Measurements from ENCODE around the gene ANAPC1.
"Not testable (repeated sequence)": the region's sequence is repeated elsewhere in the genome, so short reads cannot be mapped to it uniquely, and the experiment has no call there.

Gene ANAPC1

DNA sequence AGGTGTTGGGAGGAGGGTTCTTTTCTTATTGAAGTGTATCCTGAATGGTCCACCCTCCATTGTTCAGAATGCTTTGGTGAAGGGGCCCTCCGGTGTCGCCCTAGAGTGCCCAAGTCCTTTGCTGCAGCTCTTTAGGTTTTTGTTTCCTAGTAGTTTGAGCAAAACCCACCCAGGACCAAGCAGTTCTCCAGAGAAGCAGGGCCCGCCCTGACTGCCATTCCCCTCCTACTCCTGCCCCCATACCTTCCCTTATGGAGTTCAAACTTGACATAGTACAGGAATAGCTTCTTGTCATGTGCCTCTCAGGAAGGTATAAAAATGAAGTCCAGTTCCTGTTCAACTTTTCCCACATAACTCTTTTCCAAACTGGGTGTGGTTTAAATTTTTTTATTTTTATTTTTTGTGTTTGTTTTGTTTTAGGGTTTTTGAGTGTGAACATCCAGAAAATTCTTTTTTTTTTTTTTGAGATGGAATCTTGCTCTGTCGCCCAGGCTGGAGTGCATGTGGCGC is 20.0 kb upstream of the ANAPC1 start:
- no peak for DNase-seq

DNA sequence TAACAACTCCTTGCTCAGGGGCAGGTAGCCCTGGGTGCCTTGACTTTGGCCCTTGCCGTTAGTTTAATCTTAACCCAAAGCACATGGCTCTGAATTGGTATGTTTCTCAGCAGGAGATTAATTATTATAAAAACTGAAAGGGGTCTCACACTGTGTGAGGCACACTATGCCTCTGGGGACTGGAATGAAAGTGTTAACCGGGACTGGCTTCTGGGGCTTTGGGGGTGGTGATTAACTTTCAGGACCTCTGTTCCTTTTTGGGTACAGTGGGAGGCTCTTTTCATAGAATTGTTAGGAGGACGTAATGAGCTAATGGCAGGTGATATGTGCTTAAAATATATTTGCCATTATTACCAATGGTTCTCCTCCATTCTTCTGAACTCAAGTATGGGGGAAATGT is 19.5 kb upstream of the ANAPC1 start:
- DNase-seq = no peak

DNA sequence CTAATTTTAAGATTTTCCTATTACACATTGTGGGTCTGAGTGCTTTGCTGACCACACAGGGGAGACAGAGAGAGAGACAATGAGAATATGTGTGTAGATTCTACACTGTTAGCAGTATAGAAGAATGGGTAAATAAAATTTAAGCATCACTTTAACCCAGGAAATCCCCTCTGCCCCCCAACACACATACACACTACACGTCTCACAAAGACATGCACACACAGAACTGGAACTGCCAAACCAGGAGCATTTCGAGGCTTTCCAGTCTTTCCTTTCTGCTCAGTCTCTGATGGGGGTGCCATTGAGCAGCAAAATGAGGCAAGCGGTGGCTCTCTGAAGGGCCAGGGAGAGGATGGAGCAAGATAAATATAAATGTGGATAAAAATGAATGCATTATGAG is 16.9 kb upstream of the ANAPC1 start:
- DNase-seq = peak; percentile 35

DNA sequence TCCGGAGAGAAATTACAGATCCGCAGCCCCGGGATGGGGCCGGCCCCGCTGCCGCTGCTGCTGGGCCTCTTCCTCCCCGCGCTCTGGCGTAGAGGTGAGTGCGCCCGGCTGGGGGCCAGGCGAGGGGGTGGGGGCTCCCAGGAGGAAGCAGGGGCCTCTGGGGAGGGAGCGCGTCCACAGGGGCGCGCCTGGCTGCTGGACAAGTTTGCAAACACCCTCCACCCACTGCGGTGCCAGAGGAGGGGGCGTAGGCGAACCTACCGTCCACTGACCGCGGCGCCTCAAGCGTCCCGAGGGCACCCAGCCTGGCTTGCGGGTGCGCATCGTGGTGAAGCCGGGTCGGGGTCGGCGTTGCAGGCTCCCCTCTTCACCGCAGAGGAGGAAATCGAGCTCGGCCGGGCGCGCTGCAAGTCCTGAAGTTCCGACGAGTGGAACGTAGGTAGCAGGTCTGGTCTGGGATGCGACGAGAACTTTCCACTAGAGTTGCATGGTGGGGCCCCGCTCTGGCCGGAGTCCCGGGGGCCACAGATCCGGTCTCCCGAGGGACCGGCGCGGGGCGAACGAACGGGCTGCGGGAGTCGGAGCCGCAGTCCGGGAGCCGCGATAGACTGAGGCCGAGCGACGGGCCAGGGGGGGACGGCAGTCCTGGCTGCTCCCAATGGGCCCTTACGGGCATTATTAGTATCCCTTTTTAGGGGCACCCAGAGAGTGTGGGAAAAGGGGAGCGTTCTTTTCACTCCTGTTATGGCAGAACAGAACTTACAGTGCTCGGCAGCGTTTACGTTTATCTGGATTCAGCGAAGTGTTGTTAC is 14.9 kb upstream of the ANAPC1 start:
- peak; percentile 51 for DNase-seq

DNA sequence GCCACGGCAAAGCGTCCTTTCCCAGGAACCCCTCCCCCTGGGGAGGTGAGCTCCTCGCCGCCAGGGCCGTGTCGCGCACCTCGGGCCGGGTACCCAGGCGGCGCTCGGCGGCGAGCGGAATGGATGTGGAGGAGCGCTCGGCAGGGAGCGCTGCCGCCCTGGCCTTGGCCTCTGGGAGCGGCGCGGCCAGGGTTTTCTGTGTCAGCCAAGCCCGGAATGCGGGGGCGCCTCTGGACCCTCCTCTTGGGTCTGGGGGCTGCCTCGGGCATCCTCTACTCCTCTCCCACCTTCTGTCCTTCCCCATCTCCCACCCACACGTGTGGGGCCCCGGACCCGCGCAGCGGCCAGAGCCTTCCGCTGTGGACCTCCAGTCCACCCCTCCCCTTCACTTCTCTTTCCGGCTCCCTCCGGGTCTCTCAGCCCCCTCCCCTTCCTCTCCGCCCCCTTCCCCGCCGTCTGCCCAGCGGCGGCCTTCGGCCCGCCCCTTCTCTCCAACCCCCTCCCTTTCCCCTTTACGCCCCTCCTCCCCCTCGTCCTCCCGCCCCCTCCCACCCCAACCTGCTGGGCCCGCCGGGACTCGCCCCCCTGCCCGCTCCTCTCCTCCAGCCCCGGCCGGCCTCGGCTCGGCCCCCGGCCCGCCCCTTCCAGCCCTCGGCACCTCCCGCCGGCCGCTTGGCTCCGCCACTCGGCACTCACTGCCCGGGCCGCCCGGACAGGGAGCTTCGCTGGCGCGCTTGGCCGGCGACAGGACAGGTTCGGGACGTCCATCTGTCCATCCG is 14.1 kb upstream of the ANAPC1 start, which contains the start of gene MERTK:
MERTK (plus strand) TSS at position 684 of the 779 bp plus-strand sequence. CDS start 129 bp downstream, outside the sequence.
- peak; percentile 86 for DNase-seq

DNA sequence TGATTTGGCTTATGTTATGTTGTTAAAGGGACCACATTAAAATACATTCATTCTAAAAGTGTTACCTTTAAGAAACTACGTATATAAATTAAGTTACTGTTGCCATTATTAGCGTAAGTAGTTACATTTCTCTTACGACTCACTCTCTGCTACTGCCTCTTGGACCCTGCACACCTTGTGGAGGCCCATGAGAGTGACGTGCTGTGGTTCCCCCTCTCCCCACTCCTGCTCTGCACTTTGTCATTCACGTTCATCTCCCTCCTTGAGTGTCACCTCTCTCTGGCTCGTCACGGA is 13.6 kb upstream of the ANAPC1 start:
- DNase-seq = no peak

DNA sequence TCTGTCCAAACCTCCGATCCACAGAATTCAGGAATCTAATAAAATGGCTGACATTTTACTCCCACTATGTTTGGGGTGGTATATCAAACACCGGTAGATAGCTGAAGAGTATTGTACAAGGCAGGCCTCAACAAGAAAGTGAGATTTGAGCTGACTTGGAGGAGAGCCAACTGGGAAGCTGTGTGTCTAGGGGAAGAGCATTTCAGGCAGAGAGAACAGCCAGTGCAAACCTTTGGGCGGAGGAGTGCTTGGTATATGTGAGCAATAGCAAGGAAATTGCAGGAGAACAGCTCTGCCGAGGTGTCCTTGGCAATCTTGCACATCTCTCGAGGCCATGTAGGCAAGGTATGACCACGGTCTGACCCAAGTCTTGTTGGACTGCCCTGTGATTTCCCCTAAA is 12.6 kb upstream of the ANAPC1 start:
- no peak for DNase-seq

DNA sequence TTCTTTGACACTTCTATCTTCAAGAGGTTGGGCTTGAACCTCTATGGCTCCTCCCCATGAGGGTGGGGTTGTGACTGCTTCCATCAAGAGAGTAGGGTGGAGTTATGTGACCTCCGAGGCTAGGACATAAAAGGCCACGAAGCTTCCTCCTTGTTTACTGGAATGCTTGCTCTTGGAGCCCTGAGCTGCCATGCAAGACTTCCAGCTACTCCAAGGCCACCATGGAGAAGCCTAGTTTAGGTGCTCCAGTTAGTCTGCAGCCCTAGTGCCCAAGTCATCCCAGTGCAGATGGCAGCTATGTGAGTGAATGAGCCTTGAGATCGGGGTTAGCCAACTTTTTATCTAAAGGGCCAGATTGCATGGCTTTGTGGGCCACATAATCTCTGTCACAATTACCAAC is 12.0 kb upstream of the ANAPC1 start:
- no peak for DNase-seq

DNA sequence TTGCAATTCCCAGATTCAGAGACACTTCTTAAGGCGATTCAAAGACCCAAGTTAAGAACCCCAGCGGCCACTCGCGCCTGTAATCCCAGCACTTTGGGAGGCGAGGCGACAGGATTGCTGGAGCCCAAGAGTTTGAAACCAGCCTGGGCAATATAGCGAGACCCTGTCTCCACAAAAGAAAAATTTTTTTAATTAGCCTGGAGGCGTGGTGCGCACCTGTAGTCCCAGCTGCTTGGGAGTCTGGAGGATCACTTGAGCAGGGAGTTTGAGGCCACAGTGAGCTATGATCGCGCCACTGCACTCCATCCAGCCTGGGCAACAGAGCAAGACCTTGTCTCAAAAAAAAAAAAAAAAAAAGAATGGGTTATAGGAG is 585 bp upstream of the ANAPC1 start:
- DNase-seq = peak; percentile 54

DNA sequence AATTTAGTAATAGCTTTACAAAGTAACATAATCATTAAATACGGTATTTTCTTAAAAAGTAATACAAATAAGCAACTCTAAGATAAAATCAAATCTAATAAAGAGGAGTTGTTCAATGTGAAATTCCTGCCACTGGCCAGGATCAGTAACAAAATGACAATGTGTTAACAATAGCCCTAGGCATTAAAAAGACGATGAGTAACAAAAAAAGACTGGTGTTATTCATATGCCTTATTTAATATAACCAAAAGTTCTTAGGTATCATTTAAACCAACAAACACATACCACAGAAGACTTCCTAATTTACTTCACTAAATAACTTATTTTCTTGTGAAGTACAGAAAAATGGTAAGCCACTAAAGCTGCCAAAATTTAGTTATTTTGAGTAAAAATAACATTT is 11.2 kb downstream of the ANAPC1 start:
- not testable (repeated sequence) for DNase-seq

DNA sequence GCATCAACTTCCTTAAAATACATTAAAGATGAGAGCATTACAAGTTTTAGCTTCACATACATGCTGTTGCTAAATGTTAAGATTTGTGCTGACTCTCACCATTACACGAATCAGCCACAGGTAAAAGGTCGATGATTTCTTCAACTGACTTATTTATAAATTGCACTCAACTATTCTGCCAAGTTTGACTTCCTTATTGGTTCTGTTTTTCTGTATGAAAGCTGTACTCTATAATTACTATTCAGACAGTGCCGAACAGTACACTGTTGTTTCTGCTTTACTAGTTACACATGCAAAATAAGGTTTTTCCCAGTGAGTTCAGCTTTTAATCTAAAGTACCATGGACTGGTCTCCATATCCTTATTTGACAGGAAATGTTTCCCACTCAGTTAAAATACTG is 18.9 kb downstream of the ANAPC1 start:
- not testable (repeated sequence) for DNase-seq

DNA sequence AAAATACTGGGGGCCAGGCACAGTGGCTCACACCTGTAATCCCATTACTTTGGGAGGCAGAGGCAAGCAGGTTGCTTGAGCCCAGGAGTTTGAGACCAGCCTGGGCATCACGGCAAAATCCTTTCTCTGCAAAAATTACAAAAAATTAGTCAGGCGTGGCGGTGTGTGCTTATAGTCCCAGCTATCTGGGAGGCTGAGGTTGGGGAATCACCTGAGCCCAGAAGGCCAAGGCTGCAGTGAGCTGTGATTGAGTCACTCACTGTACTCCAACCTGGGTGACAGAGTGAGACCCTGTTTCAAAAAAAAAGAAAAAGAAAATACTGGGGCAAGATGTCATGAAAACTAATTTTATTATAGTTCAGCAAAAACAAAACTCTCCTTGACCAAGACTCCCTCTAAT is 24.0 kb downstream of the ANAPC1 start:
- not testable (repeated sequence) for DNase-seq

DNA sequence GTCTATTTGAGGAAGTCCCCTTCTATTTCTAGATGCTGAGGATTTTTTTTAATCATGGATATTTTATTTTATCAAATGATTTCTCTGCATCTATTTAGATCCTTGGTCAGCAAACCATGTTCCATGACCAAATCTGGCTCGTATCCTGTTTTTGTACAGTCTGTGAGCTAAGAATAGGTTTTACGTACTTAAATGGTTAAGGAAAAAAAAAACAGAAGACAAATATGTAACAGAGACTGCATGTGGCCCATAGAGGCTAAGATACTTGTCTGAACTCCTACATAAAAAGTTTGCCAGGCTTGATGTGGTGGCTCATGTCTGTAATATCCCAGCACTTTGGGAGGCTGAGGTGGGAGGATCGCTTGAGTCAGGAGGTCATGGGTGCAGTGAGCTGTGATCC is 31.4 kb downstream of the ANAPC1 start:
- not testable (repeated sequence) for DNase-seq

DNA sequence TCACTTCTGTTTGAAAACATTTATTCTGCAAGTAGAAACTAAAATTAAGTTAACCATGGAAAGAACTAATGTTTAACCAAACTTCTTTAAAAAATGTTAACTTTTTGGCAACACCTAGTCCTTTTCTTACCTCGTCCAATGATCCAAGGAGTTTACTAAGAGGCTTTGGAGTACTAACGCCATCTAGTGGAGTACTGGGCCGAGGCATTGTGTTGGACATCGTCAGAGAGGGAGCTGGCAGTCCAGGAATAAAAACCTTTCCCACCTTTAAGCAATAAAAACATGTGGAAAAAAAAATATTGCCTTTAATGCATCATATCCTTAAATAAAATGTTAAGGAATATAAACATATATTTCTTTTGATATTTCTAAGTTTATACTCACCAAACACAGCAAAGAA is 33.3 kb downstream of the ANAPC1 start:
- peak; percentile 15 for DNase-seq

DNA sequence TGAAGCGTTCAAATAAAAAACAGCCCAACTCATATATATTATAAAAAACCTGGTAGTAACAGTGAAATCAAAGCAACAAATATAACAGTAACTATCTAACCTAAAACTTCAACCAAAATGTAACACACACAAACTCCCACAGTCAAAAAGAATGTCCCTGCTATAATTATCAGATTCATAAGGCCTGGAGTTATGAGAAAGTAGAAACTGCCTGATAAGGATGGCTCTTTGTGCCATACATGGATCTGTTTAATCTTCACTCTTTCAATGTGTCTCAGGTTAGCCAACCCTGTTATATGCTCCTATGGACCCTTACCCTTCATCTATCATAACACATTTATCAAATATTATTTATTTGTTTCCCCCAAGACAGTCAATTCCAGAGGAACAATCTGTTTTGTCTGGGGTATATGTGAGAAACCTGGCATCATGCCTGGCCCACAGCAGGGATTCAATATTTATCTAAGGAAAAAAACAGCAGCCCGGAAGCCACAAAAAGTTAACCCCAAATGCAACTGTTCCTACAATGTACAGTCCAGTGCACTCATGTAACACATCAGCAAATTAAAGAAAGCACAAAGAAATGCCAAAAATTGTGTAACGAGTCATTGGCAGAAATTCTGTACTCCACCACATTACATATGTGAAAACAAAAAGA is 44.2 kb downstream of the ANAPC1 start:
- DNase-seq = peak; percentile 30

DNA sequence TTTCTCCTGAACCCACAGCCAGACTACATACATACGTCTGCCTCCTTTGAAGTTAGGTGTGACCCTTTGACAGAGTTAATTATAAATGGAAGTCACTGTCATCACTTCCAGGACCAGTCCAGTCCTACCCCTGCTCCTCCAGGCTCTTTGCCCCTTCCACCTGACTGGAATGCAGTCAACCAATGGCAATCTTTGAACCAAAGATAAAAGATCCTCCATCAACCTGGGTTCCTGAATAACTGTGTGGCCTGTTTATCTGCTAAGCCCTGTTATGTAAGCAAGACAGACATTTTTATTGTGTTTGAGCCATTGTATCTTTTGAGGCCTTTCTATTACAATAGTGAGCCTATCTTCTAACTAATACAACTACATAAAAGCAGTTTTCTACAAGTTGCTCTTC is 45.0 kb downstream of the ANAPC1 start:
- DNase-seq = not testable (repeated sequence)

DNA sequence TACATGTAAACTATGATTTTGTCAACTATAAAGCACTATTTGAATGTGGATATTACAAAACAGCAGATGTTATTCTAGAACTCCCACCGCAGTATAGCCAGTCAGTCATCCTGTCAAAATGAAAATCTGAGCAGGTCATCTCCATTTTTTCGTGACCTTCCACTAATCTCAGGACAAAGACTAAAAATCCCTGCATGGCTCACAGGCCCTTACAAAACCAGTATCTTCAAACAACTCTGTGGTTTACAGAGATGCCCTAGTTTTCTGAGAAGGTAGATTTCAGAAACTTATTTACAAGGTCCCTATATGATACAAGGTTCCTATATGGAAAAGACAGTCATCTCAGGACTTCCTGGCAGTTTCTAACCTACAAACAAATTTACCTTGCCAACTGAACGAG is 49.8 kb downstream of the ANAPC1 start:
- DNase-seq = not testable (repeated sequence)

DNA sequence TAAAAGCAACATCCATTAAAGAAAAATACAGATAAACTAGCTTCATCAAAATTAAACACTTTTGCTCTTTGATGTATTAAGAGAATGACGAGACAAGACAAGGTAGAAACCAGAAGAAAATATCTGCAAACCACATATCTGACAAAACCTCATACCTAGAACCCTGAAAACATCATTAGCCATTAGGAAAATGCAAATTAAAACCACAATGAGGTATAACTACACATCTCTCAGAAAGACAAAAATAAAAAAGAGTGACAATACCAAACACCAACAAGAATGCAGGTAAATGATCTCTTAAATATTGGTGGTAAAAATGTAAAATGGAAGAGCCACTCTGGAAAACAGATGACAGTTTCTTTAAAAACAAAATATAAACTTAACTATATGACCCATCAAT is 53.5 kb downstream of the ANAPC1 start:
- DNase-seq = not testable (repeated sequence)

DNA sequence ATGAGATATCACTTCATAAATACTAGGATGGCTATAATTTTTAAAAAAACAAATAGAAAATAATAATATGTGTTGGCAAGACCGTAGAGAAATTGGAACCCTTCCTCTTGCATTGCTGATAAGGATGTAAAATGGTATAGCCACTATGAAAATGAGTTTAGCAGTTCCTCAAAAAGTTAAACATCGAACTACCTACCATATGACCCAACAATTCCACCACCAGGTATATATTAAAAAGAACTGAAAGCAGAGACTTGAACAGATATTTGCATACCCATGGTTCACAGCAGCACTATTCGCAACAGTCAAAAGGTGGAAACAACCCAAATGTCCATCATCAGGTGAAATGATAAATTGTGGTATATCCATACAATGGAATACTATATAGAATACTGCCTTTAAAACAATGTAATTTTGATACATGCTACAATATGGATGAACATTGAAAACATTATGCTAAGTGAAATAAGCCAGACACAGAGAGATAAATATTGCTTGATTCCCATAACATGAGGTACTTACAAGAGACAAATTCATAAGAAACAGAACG is 55.7 kb downstream of the ANAPC1 start:
- DNase-seq = not testable (repeated sequence)

DNA sequence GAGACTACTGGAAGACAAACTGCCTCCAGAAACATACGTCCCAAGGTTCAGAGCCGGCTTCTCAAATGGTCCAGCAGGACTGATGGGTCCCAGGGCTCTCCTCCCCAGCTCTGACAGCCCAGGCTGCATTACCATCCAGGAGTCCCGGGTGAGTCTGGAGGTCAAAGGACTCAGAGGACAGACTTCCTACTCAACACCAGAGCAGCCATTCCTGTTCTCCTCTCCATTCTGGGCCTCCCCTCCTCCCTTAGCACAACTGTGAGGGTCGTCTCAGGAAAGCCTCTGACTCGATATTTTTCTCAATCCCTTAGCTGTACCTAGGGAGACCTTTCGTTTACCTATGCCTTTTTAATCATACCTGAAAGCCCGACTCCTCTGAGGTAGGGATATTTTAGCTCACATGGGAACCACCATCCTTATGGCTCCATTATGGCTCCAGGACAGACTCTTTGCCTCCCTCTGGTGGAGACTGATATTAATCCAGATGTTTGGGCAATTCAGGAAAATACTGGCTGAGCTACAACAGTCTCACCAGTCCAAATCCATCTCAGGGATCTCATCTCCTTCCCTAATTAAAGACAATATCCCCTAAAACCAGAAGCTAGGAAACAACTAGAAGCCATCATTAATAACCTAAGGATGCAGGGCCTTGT is 70.9 kb downstream of the ANAPC1 start:
- not testable (repeated sequence) for DNase-seq

DNA sequence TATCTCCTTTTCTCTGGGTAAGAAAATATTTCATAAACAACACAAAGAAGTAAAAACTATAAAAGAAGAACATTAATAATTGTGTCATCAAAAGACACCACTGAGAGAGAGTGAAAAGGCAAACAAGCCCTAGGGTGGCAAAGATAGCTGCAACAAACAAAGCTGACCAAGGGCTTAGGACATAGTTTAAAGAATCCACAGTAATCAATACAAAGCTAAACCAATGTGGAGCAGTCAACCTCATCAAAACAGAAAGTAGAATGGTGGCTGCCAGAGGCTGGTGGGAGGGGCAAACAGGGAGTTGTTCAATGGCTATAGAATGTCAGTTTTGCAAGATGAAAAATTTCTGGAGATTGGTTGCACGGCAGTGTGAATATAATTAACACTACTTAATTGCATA is 93.4 kb downstream of the ANAPC1 start:
- not testable (repeated sequence) for DNase-seq

DNA sequence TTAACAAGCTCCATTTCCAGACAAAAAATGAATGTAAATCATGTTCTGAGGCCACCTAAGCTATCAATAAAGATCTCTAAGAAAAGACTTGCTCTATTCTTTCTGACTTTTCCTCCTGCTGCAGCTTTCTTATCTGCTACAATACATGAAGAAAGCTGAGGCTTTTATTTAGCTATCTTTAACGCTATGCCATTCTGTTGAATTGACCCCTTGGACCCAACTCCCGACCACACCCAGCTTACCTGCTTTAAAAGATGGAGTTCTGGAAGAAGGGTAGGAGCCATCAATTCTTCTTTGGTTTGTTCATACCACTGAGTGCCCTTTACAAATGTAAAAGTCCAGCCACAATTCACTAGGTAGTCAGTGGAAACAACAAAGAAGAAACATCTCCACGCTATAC is 99.9 kb downstream of the ANAPC1 start:
- DNase-seq = not testable (repeated sequence)

DNA sequence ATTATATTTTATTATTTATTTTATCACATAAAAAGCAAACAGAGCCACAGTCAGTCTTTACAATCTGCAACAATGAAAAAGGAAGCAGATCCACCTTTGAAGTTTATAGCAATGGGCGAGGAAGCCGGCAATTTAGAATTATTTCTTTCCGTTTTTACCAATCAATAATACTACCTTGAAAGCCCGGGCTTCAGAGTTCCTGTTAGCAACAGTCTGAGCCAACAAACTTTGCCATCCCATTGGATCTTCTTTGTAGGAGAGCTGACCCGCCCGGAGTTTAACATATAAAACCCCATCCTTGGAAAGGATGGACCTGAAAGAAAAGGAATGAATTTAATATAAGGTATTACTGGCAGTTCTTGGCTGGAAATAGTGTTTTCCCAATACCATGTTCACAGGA is 101.8 kb downstream of the ANAPC1 start:
- not testable (repeated sequence) for DNase-seq
